PC-3 (cell line): ENCODE data around the gene WNT5A. TPM values are rescaled to one million over a fixed set of nuclear protein-coding genes. Genes with fewer than 3 reads are reported as not detected.

Experiments used
- ATAC-seq: fragments of 200-7000 bp; cut with Tn5 transposase; 2 replicates; pipeline ENCODE4 v1.9.1; 2020; ENCODE audit warnings: mild to moderate bottlenecking, moderate library complexity
- Bru-seq: library from RNA; stranded (reverse); fragments of 400-500 nt; gene quantifications from one replicate; lab custom pipeline; 2021; lab: Mats Ljungman, UMichigan
- BruChase-seq, 2 experiments: library from RNA; stranded (reverse); fragments of 400-500 nt; gene quantifications; one replicate each; lab custom pipeline; 2021; lab: Mats Ljungman, UMichigan
- BruUV-seq: library from RNA; stranded (reverse); fragments of 400-500 nt; replicated peaks from 2 replicates; lab custom pipeline; 2021; lab: Mats Ljungman, UMichigan
- CTCF ChIA-PET: fragments of 300-600 bp; sonication (Branson Sonifier 250); formaldehyde crosslinking; loops from one replicate; lab custom pipeline; 2022; ENCODE audit warnings: antibody characterized with exemption; lab: Charles Lee
- POLR2A ChIA-PET: fragments of 300-600 bp; sonication (Branson Sonifier 250); formaldehyde crosslinking; loops from one replicate; lab custom pipeline; 2022; ENCODE audit warnings: antibody characterized with exemption; ENCODE audit not compliant: unreplicated experiment; lab: Charles Lee
- DNase-seq: peaks from one replicate; pipeline ENCODE4 v3.0.0-alpha.2; 2015
- H2AFZ ChIP-seq: fragments of 300-600 bp; sonication (generic); 2 replicates; pipeline ENCODE4 v1.6.0; 2016; ENCODE audit warnings: antibody characterized with exemption, low read length
- H3F3A ChIP-seq: fragments of 300-600 bp; sonication (generic); one replicate; pipeline ENCODE4 v1.6.0; 2017; ENCODE audit warnings: antibody characterized with exemption, low read length, control low read depth, mild to moderate bottlenecking; ENCODE audit not compliant: unreplicated experiment
- H3K27ac ChIP-seq: fragments of 300-600 bp; sonication (generic); 2 replicates; pipeline ENCODE4 v1.5.1; 2016; ENCODE audit warnings: mild to moderate bottlenecking, low read length
- H3K27me3 ChIP-seq: fragments of 300-600 bp; sonication (generic); 2 replicates; pipeline ENCODE4 v1.6.1; 2016; ENCODE audit warnings: low read length, mixed read lengths
- H3K36me3 ChIP-seq: fragments of 300-600 bp; sonication (generic); 2 replicates; pipeline ENCODE4 v1.6.1; 2016; ENCODE audit warnings: low read depth, mixed run types, low read length, mixed read lengths
- H3K4me1 ChIP-seq: fragments of 300-600 bp; sonication (generic); 2 replicates; pipeline ENCODE4 v1.5.1; 2016; ENCODE audit warnings: low read length; ENCODE audit not compliant: insufficient read depth
- H3K4me2 ChIP-seq: fragments of 300-600 bp; sonication (generic); 2 replicates; pipeline ENCODE4 v1.6.0; 2016; ENCODE audit warnings: low read length
- H3K4me3 ChIP-seq: fragments of 300-600 bp; sonication (generic); 2 replicates; pipeline ENCODE4 v1.5.1; 2016; ENCODE audit warnings: mild to moderate bottlenecking, low read length, mixed read lengths
- H3K79me2 ChIP-seq: fragments of 300-600 bp; sonication (generic); 2 replicates; pipeline ENCODE4 v1.6.1; 2017; ENCODE audit warnings: low read length, mixed read lengths
- H3K9ac ChIP-seq: fragments of 300-600 bp; sonication (generic); 2 replicates; pipeline ENCODE4 v1.6.0; 2016; ENCODE audit warnings: mild to moderate bottlenecking, low read length
- H3K9me2 ChIP-seq: fragments of 300-600 bp; sonication (generic); replicated peaks from 2 replicates; pipeline ENCODE4 v1.6.1; 2016; ENCODE audit warnings: mixed run types, low read length, mixed read lengths
- H3K9me3 ChIP-seq: fragments of 300-600 bp; sonication (generic); 2 replicates; pipeline ENCODE4 v1.6.1; 2016; ENCODE audit warnings: low read length, mixed read lengths
- H4K20me1 ChIP-seq: fragments of 300-600 bp; sonication (generic); 2 replicates; pipeline ENCODE4 v1.6.1; 2016; ENCODE audit warnings: low read length, mixed read lengths
- CTCF ChIP-seq: fragments of 300-600 bp; sonication (generic); conservative IDR thresholded peaks from 2 replicates; pipeline ENCODE4 v1.5.1; 2017; ENCODE audit warnings: antibody characterized with exemption, low read depth, mild to moderate bottlenecking, low read length
- EZH2 ChIP-seq: fragments of 300-600 bp; sonication (generic); IDR thresholded peaks from one replicate; pipeline ENCODE4 v1.6.1; 2017; ENCODE audit warnings: antibody characterized with exemption, mild to moderate bottlenecking, low read length; ENCODE audit not compliant: unreplicated experiment
- EZH2phosphoT487 ChIP-seq: fragments of 300-600 bp; sonication (generic); IDR thresholded peaks from 2 replicates; pipeline ENCODE4 v1.6.1; 2018; ENCODE audit warnings: mild to moderate bottlenecking, antibody characterized with exemption, low read length, borderline replicate concordance
- intact Hi-C: fragments of 100-400 bp; cut with micrococcal nuclease; formaldehyde crosslinking; loops from 2 replicates; pipeline ENCODE4 v1.9.0; 2023
- long read RNA-seq: library from polyadenylated mRNA; unstranded; transcript quantifications from one replicate; pipeline ENCODE4 v2.0.0, GENCODE V29; 2021; ENCODE audit not compliant: unreplicated experiment
- total RNA-seq: library from RNA; depleted of rRNA; stranded (reverse); fragments of >200 nt; gene quantifications from 2 replicates; pipeline ENCODE4 v1.2.3, GENCODE V29; 2014; rRNA removed

Gene WNT5A
- 21.8 and 28.5 TPM in 2 replicates for total RNA-seq
- Bru-seq, nascent RNA: percentile 74 among the genes with signal in this experiment
- percentile 90 among the genes with signal in this experiment for BruChase-seq, experiment 1, labeled RNA remaining after a 6-hour chase
- BruChase-seq, experiment 2, labeled RNA remaining after a 2-hour chase: percentile 86 among the genes with signal in this experiment
- long read RNA-seq, full-length matches to known transcripts: 26 of 60 reads
- long read RNA-seq, partial matches to known transcripts: 8 of 60 reads
- long read RNA-seq, other reads (novel, unspliced or antisense): 26 of 60 reads

GRCh38 chr3:55486857-55487380, at the start of gene WNT5A:
TSS of gene WNT5A (minus strand) at chr3:55487306. CDS start at chr3:55486985, 321 bp downstream.
- no TSS peak for BruUV-seq
- Histone ChIP-seq H3K4me3 (peak within 1 kb of the TSS; percentile 90), H3K36me3 (no peaks in the 10 kb centered on the region), H3K9me2 (no peaks in the 10 kb centered on the region), H3K79me2 (peaks cover 30% of the 10 kb centered on the region), H3K9ac (peak within 1 kb of the TSS; percentile 73), H3F3A (peaks cover 4% of the 10 kb centered on the region), H4K20me1 (no peaks in the 10 kb centered on the region), H3K9me3 (no peaks in the 10 kb centered on the region), H3K27ac (peak within 1 kb of the TSS; percentile 84), H2AFZ (peak within 1 kb of the TSS; percentile 92), H3K4me1 (peaks cover 39% of the 10 kb centered on the region), H3K27me3 (no peaks in the 10 kb centered on the region), H3K4me2 (peak within 1 kb of the TSS; percentile 93)
- DNase-seq (peak; percentile 56), ATAC-seq (peak; percentile 8)
- TF ChIP-seq EZH2 (no peak), CTCF (no peak), EZH2phosphoT487 (no peak)
- POLR2A ChIA-PET: interaction anchor here (0.7 kb wide), 1 partner anchor 309 kb away, joined by 3 read pairs; no protein-coding TSS in a partner anchor
- intact Hi-C loops: loop anchor here (1.0 to 5.0 kb wide), 8 partner anchors 25 to 764 kb away; no protein-coding TSS in a partner anchor
- CTCF ChIA-PET: no interaction called here

GRCh38 chr3:55534876-55535275, 47.8 kb upstream of the WNT5A start:
- Histone ChIP-seq H3K27ac (no peak overlapping the region), H4K20me1 (no peaks in the 10 kb centered on the region), H3F3A (no peaks in the 10 kb centered on the region), H3K27me3 (no peaks in the 10 kb centered on the region), H2AFZ (no peak overlapping the region), H3K4me3 (no peak overlapping the region), H3K36me3 (no peaks in the 10 kb centered on the region), H3K9me2 (no peaks in the 10 kb centered on the region), H3K9me3 (no peaks in the 10 kb centered on the region), H3K4me1 (peaks cover 10% of the 10 kb centered on the region), H3K79me2 (no peaks in the 10 kb centered on the region), H3K9ac (no peak overlapping the region), H3K4me2 (no peak overlapping the region)
- CTCF ChIA-PET: interaction anchor here (0.6 kb wide), 1 partner anchor 26 kb away, joined by 3 read pairs; no protein-coding TSS in a partner anchor
- DNase-seq (peak; percentile 71), ATAC-seq (peak; percentile 93)
- POLR2A ChIA-PET: interaction anchor here (0.6 kb wide), 1 partner anchor 323 kb away, joined by 3 read pairs; no protein-coding TSS in a partner anchor
- TF ChIP-seq CTCF: no peak
- no peak for TF ChIP-seq EZH2
- no peak for TF ChIP-seq EZH2phosphoT487
- no TSS peak for BruUV-seq
- intact Hi-C loops: no loop called here
